ENCODE data around the gene SLC35D1. TPM values are rescaled to one million over a fixed set of nuclear protein-coding genes. Genes with fewer than 3 reads are reported as not detected.

The SLC35D1 gene
- total RNA-seq: 1 to 10 TPM; 6.7 to 9.3 (median 8.1) TPM

- Histone ChIP-seq H3K27me3 (no peaks in the 10 kb centered on the region), H3K4me1 (peaks cover 21 to 24% of the 10 kb centered on the region in 2 donors), H3K36me3 (peaks cover 0 to 9% of the 10 kb centered on the region in 2 donors), H3K9me3 (no peaks in the 10 kb centered on the region), H3K4me3 (peak within 1 kb of the TSS; percentile 73 to 91 (median 86)), H3K27ac (peak within 1 kb of the TSS; percentile 91 to 97 (median 94))
- peak; percentile 76 to 85 for ATAC-seq
- intact Hi-C loops (cut with DNase I; ENCODE audit: low total_unique reads): loop anchor here (2.0 to 5.0 kb wide), 3 partner anchors 49 to 123 kb away; no protein-coding TSS in a partner anchor
- TF ChIP-seq, protein P1, sequence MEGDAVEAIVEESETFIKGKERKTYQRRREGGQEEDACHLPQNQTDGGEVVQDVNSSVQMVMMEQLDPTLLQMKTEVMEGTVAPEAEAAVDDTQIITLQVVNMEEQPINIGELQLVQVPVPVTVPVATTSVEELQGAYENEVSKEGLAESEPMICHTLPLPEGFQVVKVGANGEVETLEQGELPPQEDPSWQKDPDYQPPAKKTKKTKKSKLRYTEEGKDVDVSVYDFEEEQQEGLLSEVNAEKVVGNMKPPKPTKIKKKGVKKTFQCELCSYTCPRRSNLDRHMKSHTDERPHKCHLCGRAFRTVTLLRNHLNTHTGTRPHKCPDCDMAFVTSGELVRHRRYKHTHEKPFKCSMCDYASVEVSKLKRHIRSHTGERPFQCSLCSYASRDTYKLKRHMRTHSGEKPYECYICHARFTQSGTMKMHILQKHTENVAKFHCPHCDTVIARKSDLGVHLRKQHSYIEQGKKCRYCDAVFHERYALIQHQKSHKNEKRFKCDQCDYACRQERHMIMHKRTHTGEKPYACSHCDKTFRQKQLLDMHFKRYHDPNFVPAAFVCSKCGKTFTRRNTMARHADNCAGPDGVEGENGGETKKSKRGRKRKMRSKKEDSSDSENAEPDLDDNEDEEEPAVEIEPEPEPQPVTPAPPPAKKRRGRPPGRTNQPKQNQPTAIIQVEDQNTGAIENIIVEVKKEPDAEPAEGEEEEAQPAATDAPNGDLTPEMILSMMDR (IDR thresholded peaks at IDR 0.05 in 4 of 5, conservative IDR thresholded peaks at IDR 0.05 in 1 of 5): peak in 1 of 5 experiments; percentile 5
- peak; percentile 72 to 90 for TF ChIP-seq POLR2A (IDR thresholded peaks at IDR 0.05)
- in situ Hi-C loops (cut with MboI; ENCODE audit: low sequenced_read_pairs in 4 of 4): loop anchor here in 2 of 4 donors (10.0 kb wide), 1 partner anchor 119 kb away; no protein-coding TSS in a partner anchor
- peak; percentile 37 to 70 for DNase-seq
Observed at GRCh38 chr1:67053785-67054772, at the start of gene SLC35D1. TSS of gene SLC35D1 (minus strand) at chr1:67054148. CDS start at chr1:67054013, 135 bp downstream.

DNA sequence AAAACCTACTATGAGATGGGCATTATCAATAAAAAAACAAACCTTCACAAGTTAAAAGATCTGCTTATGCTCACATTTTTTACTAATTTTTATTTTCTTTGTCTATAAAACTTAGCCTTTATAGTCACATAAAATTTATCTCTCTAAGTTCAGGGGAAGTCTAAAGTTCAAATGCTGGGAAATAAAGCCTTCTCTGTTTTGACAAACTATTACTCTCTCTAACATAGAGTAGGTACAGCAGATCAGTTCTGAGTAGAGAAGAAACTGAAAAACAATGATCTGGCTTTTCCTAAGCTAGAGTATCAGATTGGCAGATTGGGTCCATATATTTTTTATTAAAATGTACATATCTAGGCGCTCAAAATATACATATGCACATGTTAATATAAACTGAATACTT lies 49.6 kb upstream of the SLC35D1 start:
- in situ Hi-C loops (cut with MboI; ENCODE audit: low sequenced_read_pairs in 4 of 4): no loop called here
- intact Hi-C loops (cut with DNase I; ENCODE audit: low total_unique reads): no loop called here
- no peak for ATAC-seq

GRCh38 chr1:67100833-67101232 lies 46.9 kb upstream of the SLC35D1 start:
- in situ Hi-C loops (cut with MboI; ENCODE audit: low sequenced_read_pairs in 4 of 4): no loop called here
- intact Hi-C loops (cut with DNase I; ENCODE audit: low total_unique reads): no loop called here
- DNase-seq: no peak

More for the DNA sequence above, 49.6 kb upstream of the SLC35D1 start:
- TF ChIP-seq POLR2A (IDR thresholded peaks at IDR 0.05): no peak
- TF ChIP-seq, protein P1 (IDR thresholded peaks at IDR 0.05 in 4 of 5, conservative IDR thresholded peaks at IDR 0.05 in 1 of 5): no peak
- no peaks in the 10 kb centered on the region for H3K4me1 ChIP-seq
- no peak overlapping the region for H3K27ac ChIP-seq
- H3K4me3 ChIP-seq: no peak overlapping the region
- H3K9me3 ChIP-seq: no peaks in the 10 kb centered on the region
- DNase-seq: no peak
- H3K36me3 ChIP-seq: no peaks in the 10 kb centered on the region
- no peaks in the 10 kb centered on the region for H3K27me3 ChIP-seq

GRCh38 chr1:67097305-67097704 lies 43.4 kb upstream of the SLC35D1 start:
- H3K27ac ChIP-seq: no peak overlapping the region
- H3K27me3 ChIP-seq: no peaks in the 10 kb centered on the region
- TF ChIP-seq POLR2A (IDR thresholded peaks at IDR 0.05): no peak
- TF ChIP-seq, protein P1 (IDR thresholded peaks at IDR 0.05 in 4 of 5, conservative IDR thresholded peaks at IDR 0.05 in 1 of 5): no peak
- no peak for DNase-seq
- intact Hi-C loops (cut with DNase I; ENCODE audit: low total_unique reads): no loop called here
- H3K4me1 ChIP-seq: no peaks in the 10 kb centered on the region
- H3K9me3 ChIP-seq: no peaks in the 10 kb centered on the region
- no peaks in the 10 kb centered on the region for H3K36me3 ChIP-seq
- H3K4me3 ChIP-seq: no peak overlapping the region
- in situ Hi-C loops (cut with MboI; ENCODE audit: low sequenced_read_pairs in 4 of 4): no loop called here
- no peak for ATAC-seq

More at GRCh38 chr1:67100833-67101232, 46.9 kb upstream of the SLC35D1 start:
- Histone ChIP-seq H3K9me3 (no peaks in the 10 kb centered on the region), H3K4me1 (no peaks in the 10 kb centered on the region), H3K27me3 (no peaks in the 10 kb centered on the region), H3K36me3 (no peaks in the 10 kb centered on the region), H3K4me3 (no peak overlapping the region), H3K27ac (no peak overlapping the region)
- no peak for ATAC-seq
- TF ChIP-seq POLR2A (IDR thresholded peaks at IDR 0.05): no peak
- TF ChIP-seq, protein P1 (IDR thresholded peaks at IDR 0.05 in 4 of 5, conservative IDR thresholded peaks at IDR 0.05 in 1 of 5): no peak

Measured in gastrocnemius medialis (tissue), 4 donors.